Upper lobe of left lung (tissue), 4 donors: ENCODE data around the gene TNFRSF6B.
A peak's percentile ranks its signal among the peaks of the same experiment; 100 is the strongest.

Source experiments
- EP300 ChIP-seq, 4 donors: sonication (generic); formaldehyde crosslinking; IDR thresholded peaks; one replicate each; pipeline ENCODE4 v1.5.1; 2017; ENCODE audit warnings: antibody characterized with exemption in 4 of 4, control low read depth in 2 of 4
- POLR2A ChIP-seq, 4 donors: fragments of 450-650 bp; IDR thresholded peaks; one replicate each; pipeline ENCODE4 v1.5.1; 2016 to 2017; ENCODE audit warnings: antibody characterized with exemption in 4 of 4, mild to moderate bottlenecking in 2 of 4
- POLR2AphosphoS5 ChIP-seq, 2 donors: sonication (generic); formaldehyde crosslinking; IDR thresholded peaks; one replicate each; pipeline ENCODE4 v1.5.1; 2017; ENCODE audit warnings: antibody characterized with exemption in 2 of 2
- TF ChIP-seq, protein P1 (sequence below), 6 experiments: fragments of 450-650 bp in 4 of 6; fragments of 200-600 bp in 2 of 6; sonication (generic) in 2 of 6; IDR thresholded peaks; one replicate each; pipeline ENCODE4 v1.5.1; 2016 to 2019; ENCODE audit warnings: antibody characterized with exemption in 6 of 6

GRCh38 chr20:63682384-63683139 lies 13.9 kb upstream of the TNFRSF6B start:
- TF ChIP-seq, protein P1, sequence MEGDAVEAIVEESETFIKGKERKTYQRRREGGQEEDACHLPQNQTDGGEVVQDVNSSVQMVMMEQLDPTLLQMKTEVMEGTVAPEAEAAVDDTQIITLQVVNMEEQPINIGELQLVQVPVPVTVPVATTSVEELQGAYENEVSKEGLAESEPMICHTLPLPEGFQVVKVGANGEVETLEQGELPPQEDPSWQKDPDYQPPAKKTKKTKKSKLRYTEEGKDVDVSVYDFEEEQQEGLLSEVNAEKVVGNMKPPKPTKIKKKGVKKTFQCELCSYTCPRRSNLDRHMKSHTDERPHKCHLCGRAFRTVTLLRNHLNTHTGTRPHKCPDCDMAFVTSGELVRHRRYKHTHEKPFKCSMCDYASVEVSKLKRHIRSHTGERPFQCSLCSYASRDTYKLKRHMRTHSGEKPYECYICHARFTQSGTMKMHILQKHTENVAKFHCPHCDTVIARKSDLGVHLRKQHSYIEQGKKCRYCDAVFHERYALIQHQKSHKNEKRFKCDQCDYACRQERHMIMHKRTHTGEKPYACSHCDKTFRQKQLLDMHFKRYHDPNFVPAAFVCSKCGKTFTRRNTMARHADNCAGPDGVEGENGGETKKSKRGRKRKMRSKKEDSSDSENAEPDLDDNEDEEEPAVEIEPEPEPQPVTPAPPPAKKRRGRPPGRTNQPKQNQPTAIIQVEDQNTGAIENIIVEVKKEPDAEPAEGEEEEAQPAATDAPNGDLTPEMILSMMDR (IDR thresholded peaks at IDR 0.05) = no peak
- TF ChIP-seq POLR2AphosphoS5 (IDR thresholded peaks at IDR 0.05) = peak in 1 of 2 donors; percentile 41
- no peak for TF ChIP-seq POLR2A (IDR thresholded peaks at IDR 0.05)
- TF ChIP-seq EP300 (IDR thresholded peaks at IDR 0.05) = no peak
